Transverse colon (tissue), 4 donors: ENCODE data around the gene PID1.

ENCODE experiments used
- POLR2A ChIP-seq: fragments of 450-650 bp; IDR thresholded peaks from one replicate; pipeline ENCODE4 v1.6.1; 2016; ENCODE audit warnings: antibody characterized with exemption, mild to moderate bottlenecking, moderate library complexity
- POLR2AphosphoS5 ChIP-seq, 3 donors: sonication (generic); formaldehyde crosslinking; IDR thresholded peaks; one replicate each; pipeline ENCODE4 v1.6.1; 2016; ENCODE audit warnings: antibody characterized with exemption in 3 of 3
- TF ChIP-seq, protein P1 (sequence below), 5 experiments: fragments of 200-600 bp in 3 of 5; fragments of 450-650 bp in 2 of 5; sonication (generic) in 3 of 5; IDR thresholded peaks; 1 replicate in 2 of 5; 2 replicates in 3 of 5; pipeline ENCODE4 v1.5.1; 2016 to 2017; ENCODE audit warnings: antibody characterized with exemption in 5 of 5, inconsistent platforms in 3 of 5, mild to moderate bottlenecking in 2 of 5, moderate library complexity in 1 of 5

- TF ChIP-seq, protein P1, sequence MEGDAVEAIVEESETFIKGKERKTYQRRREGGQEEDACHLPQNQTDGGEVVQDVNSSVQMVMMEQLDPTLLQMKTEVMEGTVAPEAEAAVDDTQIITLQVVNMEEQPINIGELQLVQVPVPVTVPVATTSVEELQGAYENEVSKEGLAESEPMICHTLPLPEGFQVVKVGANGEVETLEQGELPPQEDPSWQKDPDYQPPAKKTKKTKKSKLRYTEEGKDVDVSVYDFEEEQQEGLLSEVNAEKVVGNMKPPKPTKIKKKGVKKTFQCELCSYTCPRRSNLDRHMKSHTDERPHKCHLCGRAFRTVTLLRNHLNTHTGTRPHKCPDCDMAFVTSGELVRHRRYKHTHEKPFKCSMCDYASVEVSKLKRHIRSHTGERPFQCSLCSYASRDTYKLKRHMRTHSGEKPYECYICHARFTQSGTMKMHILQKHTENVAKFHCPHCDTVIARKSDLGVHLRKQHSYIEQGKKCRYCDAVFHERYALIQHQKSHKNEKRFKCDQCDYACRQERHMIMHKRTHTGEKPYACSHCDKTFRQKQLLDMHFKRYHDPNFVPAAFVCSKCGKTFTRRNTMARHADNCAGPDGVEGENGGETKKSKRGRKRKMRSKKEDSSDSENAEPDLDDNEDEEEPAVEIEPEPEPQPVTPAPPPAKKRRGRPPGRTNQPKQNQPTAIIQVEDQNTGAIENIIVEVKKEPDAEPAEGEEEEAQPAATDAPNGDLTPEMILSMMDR (IDR thresholded peaks at IDR 0.05): no peak
- TF ChIP-seq POLR2A: no peak
- TF ChIP-seq POLR2AphosphoS5 (IDR thresholded peaks at IDR 0.05): no peak
These were observed 166.1 kb downstream of the PID1 start for GRCh38 chr2:229104974-229105387.
